H54 (cell line): ENCODE measurements around the gene RHPN2.
"Not testable (repeated sequence)": the region's sequence is repeated elsewhere in the genome, so short reads cannot be mapped to it uniquely, and the experiment has no call there.

ENCODE experiments used
- DNase-seq: peaks from one replicate; pipeline ENCODE4 v3.0.0; 2011; ENCODE audit warnings: low spot score, mixed read lengths; ENCODE audit not compliant: insufficient read length
- FAIRE-seq: peaks from 3 replicates; lab custom pipeline; 2011; peaks lifted over from hg19 to GRCh38; lab: Jason Lieb, UNC
- POLR2A ChIP-seq: IDR thresholded peaks from 2 replicates; pipeline ENCODE4 v1.6.1; 2011; ENCODE audit warnings: low read depth, mild to moderate bottlenecking, low read length

The RHPN2 gene

GRCh38 chr19:32945260-32945659 is 119.4 kb downstream of the RHPN2 start:
- TF ChIP-seq POLR2A: no peak
- DNase-seq: no peak
- FAIRE-seq: no peak

GRCh38 chr19:32941273-32941672 is 123.4 kb downstream of the RHPN2 start:
- not testable (repeated sequence) for FAIRE-seq, DNase-seq

GRCh38 chr19:32936065-32936464 is 128.6 kb downstream of the RHPN2 start:
- no peak for FAIRE-seq
- DNase-seq: no peak
- no peak for TF ChIP-seq POLR2A

- no peak for TF ChIP-seq POLR2A
- DNase-seq (no peak), FAIRE-seq (no peak)
Observed at GRCh38 chr19:32935629-32936028, 129.1 kb downstream of the RHPN2 start.

- DNase-seq (no peak), FAIRE-seq (no peak)
- no peak for TF ChIP-seq POLR2A
Observed at GRCh38 chr19:32933571-32933970, 131.1 kb downstream of the RHPN2 start.

- FAIRE-seq: no peak
Observed at GRCh38 chr19:32930567-32930966, 134.1 kb downstream of the RHPN2 start.

GRCh38 chr19:32928806-32929205 is 135.9 kb downstream of the RHPN2 start:
- no peak for FAIRE-seq
- no peak for DNase-seq
- no peak for TF ChIP-seq POLR2A

More at GRCh38 chr19:32930567-32930966, 134.1 kb downstream of the RHPN2 start:
- no peak for TF ChIP-seq POLR2A
- DNase-seq: no peak
